MCF 10A (cell line): ENCODE results near the gene IDI1. TPM values are rescaled to one million over a fixed set of nuclear protein-coding genes. Genes with fewer than 3 reads are reported as not detected.

Experiments used
- BruUV-seq: library from RNA; stranded (reverse); fragments of 400-500 nt; replicated peaks from 2 replicates; lab custom pipeline; 2021; lab: Mats Ljungman, UMichigan
- CTCF ChIA-PET: fragments of 300-600 bp; sonication (Branson Sonifier 250); formaldehyde crosslinking; extraction: SDS; loops from one replicate; lab custom pipeline; 2021; ENCODE audit warnings: antibody characterized with exemption, inconsistent platforms; lab: Yijun Ruan, JAX
- POLR2A ChIA-PET: fragments of 300-600, 350-650 bp; sonication (Branson Sonifier 250); formaldehyde crosslinking; extraction: SDS; loops from one replicate; lab custom pipeline; 2020; ENCODE audit warnings: antibody characterized with exemption, inconsistent platforms; lab: Yijun Ruan, JAX
- DNase-seq: peaks from one replicate; pipeline ENCODE4 v3.0.0-alpha.2; 2018; ENCODE audit not compliant: unreplicated experiment
- H3K27ac Mint-ChIP-seq: one replicate; pipeline ENCODE4 v1.8.0; 2022; ENCODE audit warnings: mild to moderate bottlenecking, low read depth, mixed read lengths; ENCODE audit not compliant: unreplicated experiment
- H3K27me3 Mint-ChIP-seq: one replicate; pipeline ENCODE4 v1.8.0; 2022; ENCODE audit warnings: mixed read lengths; ENCODE audit not compliant: insufficient read depth, unreplicated experiment
- H3K36me3 Mint-ChIP-seq: one replicate; pipeline ENCODE4 v1.8.0; 2022; ENCODE audit warnings: mild to moderate bottlenecking, moderate library complexity, mixed read lengths; ENCODE audit not compliant: insufficient read depth, unreplicated experiment
- H3K4me1 Mint-ChIP-seq: one replicate; pipeline ENCODE4 v1.8.0; 2022; ENCODE audit warnings: mixed read lengths; ENCODE audit not compliant: insufficient read depth, unreplicated experiment
- H3K4me3 Mint-ChIP-seq: one replicate; pipeline ENCODE4 v1.8.0; 2022; ENCODE audit warnings: mild to moderate bottlenecking, moderate library complexity, mixed read lengths; ENCODE audit not compliant: unreplicated experiment
- H3K9me3 Mint-ChIP-seq: one replicate; pipeline ENCODE4 v1.8.0; 2022; ENCODE audit warnings: mixed read lengths; ENCODE audit not compliant: unreplicated experiment
- CTCF ChIP-seq: fragments of 200-600 bp; IDR thresholded peaks from one replicate; pipeline ENCODE4 v1.8.0; 2022; ENCODE audit warnings: antibody characterized with exemption, mild to moderate bottlenecking; ENCODE audit not compliant: unreplicated experiment
- intact Hi-C: fragments of 100-400 bp; cut with micrococcal nuclease; formaldehyde crosslinking; loops from 2 replicates; pipeline ENCODE4 v1.14.1; 2022
- total RNA-seq: library from RNA; stranded (reverse); gene quantifications from 2 replicates; pipeline ENCODE4 v1.2.3, GENCODE V29; 2022

The IDI1 gene
- total RNA-seq, 1 experiment from 2014 or later: 25.1 TPM

- no TSS peak for BruUV-seq
- no peaks in the 10 kb centered on the region for H3K9me3 Mint-ChIP-seq
- intact Hi-C loops: no loop called here
- no peak for TF ChIP-seq CTCF
- H3K27ac Mint-ChIP-seq: no peak overlapping the region
- H3K4me1 Mint-ChIP-seq: no peaks in the 10 kb centered on the region
- H3K27me3 Mint-ChIP-seq: no peaks in the 10 kb centered on the region
- H3K4me3 Mint-ChIP-seq: no peak overlapping the region
- peaks cover 81% of the 10 kb centered on the region for H3K36me3 Mint-ChIP-seq
- CTCF ChIA-PET: no interaction called here
- POLR2A ChIA-PET: no interaction called here
- no peak for DNase-seq
Observed at GRCh38 chr10:1083581-1083980, 34.7 kb upstream of the IDI1 start.

- no peak overlapping the region for H3K4me3 Mint-ChIP-seq
- H3K4me1 Mint-ChIP-seq: no peaks in the 10 kb centered on the region
- intact Hi-C loops: no loop called here
- no peaks in the 10 kb centered on the region for H3K27me3 Mint-ChIP-seq
- no peak for DNase-seq
- CTCF ChIA-PET: no interaction called here
- H3K27ac Mint-ChIP-seq: no peak overlapping the region
- no peak for TF ChIP-seq CTCF
- POLR2A ChIA-PET: interaction anchor here (0.6 kb wide), 1 partner anchor 1118 kb away, joined by 4 read pairs; no protein-coding TSS in a partner anchor
- peaks cover 66% of the 10 kb centered on the region for H3K36me3 Mint-ChIP-seq
- no peaks in the 10 kb centered on the region for H3K9me3 Mint-ChIP-seq
- no TSS peak for BruUV-seq
Observed at GRCh38 chr10:1078668-1079067, 29.7 kb upstream of the IDI1 start.

- no peak for TF ChIP-seq CTCF
- Mint-ChIP-seq H3K4me3 (no peak overlapping the region), H3K27me3 (no peaks in the 10 kb centered on the region), H3K36me3 (peaks cover 64% of the 10 kb centered on the region), H3K4me1 (peaks cover 6% of the 10 kb centered on the region), H3K27ac (no peak overlapping the region), H3K9me3 (no peaks in the 10 kb centered on the region)
- BruUV-seq: no TSS peak
- peak; percentile 18 for DNase-seq
- ChIA-PET POLR2A (interaction anchor here (4.0 kb wide), 1 partner anchor 25 kb away, joined by 15 read pairs; the partner anchor contains the start of gene IDI1), CTCF (interaction anchor here (0.6 to 0.9 kb wide), 4 partner anchors 14 to 163 kb away, joined by 3 to 4 read pairs (median 4); partner anchors contain the start of gene IDI1)
- intact Hi-C loops: no loop called here
Observed at GRCh38 chr10:1074748-1075308, 25.9 kb upstream of the IDI1 start.

GRCh38 chr10:1074052-1074747 lies 25.3 kb upstream of the IDI1 start:
- Mint-ChIP-seq H3K27ac (peak overlapping the region; percentile 32), H3K4me1 (peaks cover 11% of the 10 kb centered on the region)
- intact Hi-C loops: no loop called here

More at GRCh38 chr10:1074052-1074747, 25.3 kb upstream of the IDI1 start:
- ChIA-PET CTCF (interaction anchor here (0.7 to 0.9 kb wide), 4 partner anchors 14 to 1976 kb away, joined by 3 to 4 read pairs (median 4); partner anchors contain the start of gene IDI1), POLR2A (interaction anchor here (1.1 to 4.0 kb wide), 2 partner anchors 24 to 38 kb away, joined by 5 to 15 read pairs; partner anchors contain the start of gene IDI1)
- Mint-ChIP-seq H3K9me3 (no peaks in the 10 kb centered on the region), H3K27me3 (no peaks in the 10 kb centered on the region), H3K36me3 (peaks cover 58% of the 10 kb centered on the region), H3K4me3 (no peak overlapping the region)
- no peak for DNase-seq
- no TSS peak for BruUV-seq
- TF ChIP-seq CTCF: peak; percentile 11
